ENCODE measurements around the gene JAK3. TPM values are rescaled to one million over a fixed set of nuclear protein-coding genes. Genes with fewer than 3 reads are reported as not detected.
"Not testable (repeated sequence)": the region's sequence is repeated elsewhere in the genome, so short reads cannot be mapped to it uniquely, and the experiment has no call there.

The JAK3 gene
- total RNA-seq, 1 donor from 2014 or later: 30.9 TPM

- TF ChIP-seq CTCF (IDR thresholded peaks at IDR 0.05; ENCODE audit: unreplicated experiment): no peak
- peak overlapping the region; percentile 3 for H3K4me3 Mint-ChIP-seq (ENCODE audit: unreplicated experiment)
- no peaks in the 10 kb centered on the region for H3K9me3 Mint-ChIP-seq (ENCODE audit: unreplicated experiment)
- H3K27ac Mint-ChIP-seq (ENCODE audit: unreplicated experiment): no peak overlapping the region
- H3K27me3 Mint-ChIP-seq (ENCODE audit: unreplicated experiment): peaks cover 8% of the 10 kb centered on the region
- no peak for DNase-seq (ENCODE audit: low spot score)
- H3K4me1 Mint-ChIP-seq (ENCODE audit: unreplicated experiment): no peaks in the 10 kb centered on the region
- no peaks in the 10 kb centered on the region for H3K36me3 Mint-ChIP-seq (ENCODE audit: low read depth, unreplicated experiment)
These were observed 42.4 kb downstream of the JAK3 start for GRCh38 chr19:17805427-17805826.

- TF ChIP-seq CTCF (IDR thresholded peaks at IDR 0.05; ENCODE audit: unreplicated experiment): no peak
These were observed 44.4 kb downstream of the JAK3 start for GRCh38 chr19:17803264-17803896.

GRCh38 chr19:17802137-17802858 lies 45.5 kb downstream of the JAK3 start:
- no peaks in the 10 kb centered on the region for H3K9me3 Mint-ChIP-seq (ENCODE audit: unreplicated experiment)
- peak overlapping the region; percentile 70 for H3K4me3 Mint-ChIP-seq (ENCODE audit: unreplicated experiment)
- TF ChIP-seq CTCF (IDR thresholded peaks at IDR 0.05; ENCODE audit: unreplicated experiment): no peak
- no peak for DNase-seq (ENCODE audit: low spot score)
- no peak overlapping the region for H3K27ac Mint-ChIP-seq (ENCODE audit: unreplicated experiment)
- peaks cover 5% of the 10 kb centered on the region for H3K27me3 Mint-ChIP-seq (ENCODE audit: unreplicated experiment)
- no peaks in the 10 kb centered on the region for H3K4me1 Mint-ChIP-seq (ENCODE audit: unreplicated experiment)
- no peaks in the 10 kb centered on the region for H3K36me3 Mint-ChIP-seq (ENCODE audit: low read depth, unreplicated experiment)

More at GRCh38 chr19:17803264-17803896, 44.4 kb downstream of the JAK3 start:
- Mint-ChIP-seq H3K27ac (ENCODE audit: unreplicated experiment) (no peak overlapping the region), H3K9me3 (ENCODE audit: unreplicated experiment) (no peaks in the 10 kb centered on the region), H3K27me3 (ENCODE audit: unreplicated experiment) (peaks cover 4% of the 10 kb centered on the region), H3K4me3 (ENCODE audit: unreplicated experiment) (no peak overlapping the region), H3K36me3 (ENCODE audit: low read depth, unreplicated experiment) (no peaks in the 10 kb centered on the region), H3K4me1 (ENCODE audit: unreplicated experiment) (no peaks in the 10 kb centered on the region)
- DNase-seq (ENCODE audit: low spot score): no peak

- not testable (repeated sequence) for H3K4me1 Mint-ChIP-seq (ENCODE audit: unreplicated experiment)
These were observed 49.2 kb downstream of the JAK3 start for GRCh38 chr19:17798599-17798998.

GRCh38 chr19:17797424-17798201 lies 50.2 kb downstream of the JAK3 start:
- Mint-ChIP-seq H3K4me3 (ENCODE audit: unreplicated experiment) (no peak overlapping the region), H3K27me3 (ENCODE audit: unreplicated experiment) (peaks cover 8% of the 10 kb centered on the region), H3K4me1 (ENCODE audit: unreplicated experiment) (no peaks in the 10 kb centered on the region), H3K27ac (ENCODE audit: unreplicated experiment) (no peak overlapping the region), H3K9me3 (ENCODE audit: unreplicated experiment) (no peaks in the 10 kb centered on the region), H3K36me3 (ENCODE audit: low read depth, unreplicated experiment) (no peaks in the 10 kb centered on the region)
- TF ChIP-seq CTCF (IDR thresholded peaks at IDR 0.05; ENCODE audit: unreplicated experiment): no peak
- DNase-seq (ENCODE audit: low spot score): no peak

More at GRCh38 chr19:17798599-17798998, 49.2 kb downstream of the JAK3 start:
- H3K27me3 Mint-ChIP-seq (ENCODE audit: unreplicated experiment); H3K9me3 Mint-ChIP-seq (ENCODE audit: unreplicated experiment); H3K27ac Mint-ChIP-seq (ENCODE audit: unreplicated experiment); H3K36me3 Mint-ChIP-seq (ENCODE audit: low read depth, unreplicated experiment); H3K4me3 Mint-ChIP-seq (ENCODE audit: unreplicated experiment); DNase-seq (ENCODE audit: low spot score): not testable (repeated sequence)

All from endothelial cell (in vitro differentiated cells).